Measurements from ENCODE around the gene ABL1.

Gene ABL1

DNA sequence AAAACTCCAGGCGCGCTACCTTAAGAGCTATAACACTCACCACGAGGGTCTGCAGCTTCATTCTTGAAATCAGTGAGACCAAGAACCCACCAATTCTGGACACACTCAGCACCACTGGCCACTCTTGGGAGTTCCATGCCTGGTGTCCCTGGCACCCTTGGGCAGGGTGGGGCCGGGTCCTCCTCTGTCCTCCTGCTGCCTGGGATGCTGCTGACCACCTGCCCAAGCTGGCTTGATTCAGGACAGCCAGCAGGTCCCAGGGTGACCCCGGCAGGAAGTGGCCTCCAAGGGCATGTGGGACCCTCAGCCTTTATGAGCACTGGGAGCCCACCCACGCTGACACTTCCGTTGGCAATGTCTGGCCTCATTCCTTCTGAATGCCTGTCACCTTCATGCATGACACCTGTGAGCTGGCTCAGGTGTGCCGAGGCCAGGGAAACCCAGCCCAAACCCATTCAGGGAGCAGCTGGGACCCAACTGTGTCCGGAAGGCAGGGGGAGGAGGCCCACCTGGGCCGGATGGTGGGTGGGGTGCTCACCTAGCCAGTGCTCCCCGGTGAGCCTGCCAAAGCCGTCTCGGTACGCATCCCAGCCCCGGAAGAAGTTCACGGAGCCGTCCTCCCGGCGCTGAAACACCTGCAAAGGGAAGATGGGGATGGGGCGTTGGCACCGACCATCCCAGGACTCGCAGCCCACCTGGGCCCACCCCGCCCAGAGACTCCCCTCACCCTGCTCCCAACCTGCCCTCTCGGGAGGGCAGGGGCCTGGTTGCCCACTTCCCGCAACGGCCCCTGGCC is 76.4 kb downstream of the ABL1 start:
- no peaks in the 10 kb centered on the region for H3K9me3 ChIP-seq (ENCODE audit: insufficient read depth, low read length, severe bottlenecking)
- ATAC-seq (ENCODE audit: insufficient read depth, low read depth) (no peak), DNase-seq (no peak)
- no peak overlapping the region for H3K4me2 ChIP-seq (ENCODE audit: insufficient read depth, low read length)
- H3K79me2 ChIP-seq (ENCODE audit: insufficient read depth, low read length), result no peaks in the 10 kb centered on the region
- no peak overlapping the region for H2AFZ ChIP-seq (ENCODE audit: low read depth, low read length)
- H4K20me1 ChIP-seq (ENCODE audit: insufficient read depth, low read length), result no peaks in the 10 kb centered on the region
- no peak overlapping the region for H3K9ac ChIP-seq (ENCODE audit: low read depth, low read length)
- H3K36me3 ChIP-seq (ENCODE audit: insufficient read depth, low read length), result no peaks in the 10 kb centered on the region
- no peak overlapping the region for H3K27ac ChIP-seq (ENCODE audit: low read length)
- H3K27me3 ChIP-seq (ENCODE audit: insufficient read depth, low read length, poor library complexity), result no peaks in the 10 kb centered on the region
- no peak for TF ChIP-seq EZH2 (IDR thresholded peaks at IDR 0.05; ENCODE audit: borderline replicate concordance, low read depth, low read length, severe bottlenecking)
- TF ChIP-seq, protein P1, sequence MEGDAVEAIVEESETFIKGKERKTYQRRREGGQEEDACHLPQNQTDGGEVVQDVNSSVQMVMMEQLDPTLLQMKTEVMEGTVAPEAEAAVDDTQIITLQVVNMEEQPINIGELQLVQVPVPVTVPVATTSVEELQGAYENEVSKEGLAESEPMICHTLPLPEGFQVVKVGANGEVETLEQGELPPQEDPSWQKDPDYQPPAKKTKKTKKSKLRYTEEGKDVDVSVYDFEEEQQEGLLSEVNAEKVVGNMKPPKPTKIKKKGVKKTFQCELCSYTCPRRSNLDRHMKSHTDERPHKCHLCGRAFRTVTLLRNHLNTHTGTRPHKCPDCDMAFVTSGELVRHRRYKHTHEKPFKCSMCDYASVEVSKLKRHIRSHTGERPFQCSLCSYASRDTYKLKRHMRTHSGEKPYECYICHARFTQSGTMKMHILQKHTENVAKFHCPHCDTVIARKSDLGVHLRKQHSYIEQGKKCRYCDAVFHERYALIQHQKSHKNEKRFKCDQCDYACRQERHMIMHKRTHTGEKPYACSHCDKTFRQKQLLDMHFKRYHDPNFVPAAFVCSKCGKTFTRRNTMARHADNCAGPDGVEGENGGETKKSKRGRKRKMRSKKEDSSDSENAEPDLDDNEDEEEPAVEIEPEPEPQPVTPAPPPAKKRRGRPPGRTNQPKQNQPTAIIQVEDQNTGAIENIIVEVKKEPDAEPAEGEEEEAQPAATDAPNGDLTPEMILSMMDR (IDR thresholded peaks at IDR 0.05; ENCODE audit: borderline replicate concordance, extremely low read depth, low read length, poor library complexity, severe bottlenecking), result no peak
- no peak overlapping the region for H3K4me3 ChIP-seq (ENCODE audit: low read depth in 1 of 2, low read length in 2 of 2)
- H3K4me1 ChIP-seq (ENCODE audit: insufficient read depth, low read length), result no peaks in the 10 kb centered on the region

DNA sequence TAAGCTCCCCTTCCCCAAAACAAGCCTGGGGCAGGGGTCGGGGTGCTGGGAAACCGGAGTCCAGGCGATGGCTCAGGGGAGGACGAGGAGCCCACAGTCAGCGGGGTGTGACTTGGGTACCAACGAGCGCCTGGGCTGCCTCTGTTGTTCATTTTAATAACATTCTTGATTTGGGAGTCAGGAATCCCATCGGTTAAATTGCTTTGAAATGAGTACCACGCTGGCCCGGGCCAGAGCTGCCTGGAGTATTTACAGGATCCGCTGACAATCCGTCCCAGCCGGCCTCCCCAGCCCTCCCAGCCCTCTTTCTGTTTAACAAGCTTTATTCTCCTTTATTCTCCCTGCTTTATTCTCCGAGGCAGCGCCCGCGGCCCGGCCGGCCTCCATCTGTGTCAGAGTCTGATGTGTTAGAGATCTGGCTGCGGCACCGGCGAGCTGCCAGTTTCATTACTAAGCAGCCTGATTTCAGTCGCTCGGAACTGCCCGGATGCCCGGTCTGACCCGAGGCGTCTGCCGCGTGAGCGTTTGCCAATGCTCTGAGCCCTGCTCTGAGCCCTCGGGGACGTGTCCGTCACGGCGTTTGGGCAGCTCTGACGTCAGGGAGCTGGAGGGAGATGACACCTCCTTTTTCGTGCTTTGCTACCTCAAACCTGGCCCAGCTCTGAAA is 78.0 kb downstream of the ABL1 start:
- ATAC-seq (ENCODE audit: insufficient read depth, low read depth), result no peak
- Histone ChIP-seq H3K4me2 (ENCODE audit: insufficient read depth, low read length) (no peak overlapping the region), H3K27ac (ENCODE audit: low read length) (no peak overlapping the region), H3K4me3 (ENCODE audit: low read depth in 1 of 2, low read length in 2 of 2) (no peak overlapping the region), H3K27me3 (ENCODE audit: insufficient read depth, low read length, poor library complexity) (no peaks in the 10 kb centered on the region), H2AFZ (ENCODE audit: low read depth, low read length) (no peak overlapping the region), H3K79me2 (ENCODE audit: insufficient read depth, low read length) (no peaks in the 10 kb centered on the region), H3K9ac (ENCODE audit: low read depth, low read length) (no peak overlapping the region), H3K9me3 (ENCODE audit: insufficient read depth, low read length, severe bottlenecking) (no peaks in the 10 kb centered on the region), H3K4me1 (ENCODE audit: insufficient read depth, low read length) (no peaks in the 10 kb centered on the region), H4K20me1 (ENCODE audit: insufficient read depth, low read length) (no peaks in the 10 kb centered on the region), H3K36me3 (ENCODE audit: insufficient read depth, low read length) (no peaks in the 10 kb centered on the region)
- TF ChIP-seq, protein P1 (IDR thresholded peaks at IDR 0.05; ENCODE audit: borderline replicate concordance, extremely low read depth, low read length, poor library complexity, severe bottlenecking), result no peak
- TF ChIP-seq EZH2 (IDR thresholded peaks at IDR 0.05; ENCODE audit: borderline replicate concordance, low read depth, low read length, severe bottlenecking), result no peak
- no peak for DNase-seq

DNA sequence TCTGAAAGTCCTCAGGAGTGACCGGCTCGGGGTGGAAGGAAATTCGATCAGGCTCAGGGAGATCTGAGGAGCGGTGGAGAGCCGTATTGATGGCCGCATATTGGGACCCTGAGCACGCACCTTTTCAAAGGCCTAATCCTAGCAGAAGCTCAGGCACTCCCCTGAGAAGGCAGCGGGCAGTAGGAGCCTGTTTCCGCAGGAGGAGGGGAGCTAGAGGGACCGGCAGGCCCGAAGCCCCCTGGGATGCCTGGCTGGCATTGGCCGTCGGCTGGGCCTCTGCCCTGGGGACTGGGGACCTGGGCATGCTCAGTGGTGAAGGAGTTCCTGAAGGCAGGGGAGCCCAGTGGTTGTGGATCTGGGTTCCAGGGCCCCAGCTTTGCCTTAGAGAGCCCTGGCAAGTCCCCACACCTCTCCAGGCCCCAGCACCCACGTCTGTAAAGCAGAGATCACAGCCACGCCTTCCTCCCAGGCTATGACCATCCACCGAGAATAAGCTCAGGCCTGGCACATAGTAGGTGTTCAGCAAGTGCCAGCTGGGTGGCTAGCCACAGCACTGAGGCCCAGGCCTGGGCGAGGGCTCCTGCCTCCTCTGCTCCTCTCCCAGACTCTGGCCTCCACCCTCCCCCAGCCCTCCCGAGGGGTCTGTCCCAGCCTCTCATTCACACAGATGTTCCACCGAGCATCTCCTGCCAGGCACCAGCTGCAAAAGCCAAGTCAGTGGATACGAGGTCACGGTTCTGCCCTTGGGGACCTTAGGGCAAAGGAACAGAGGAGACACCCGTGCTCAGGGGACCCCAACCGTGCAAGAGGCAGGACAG is 78.8 kb downstream of the ABL1 start:
- H3K4me3 ChIP-seq (ENCODE audit: low read depth in 1 of 2, low read length in 2 of 2), result no peak overlapping the region
- ATAC-seq (ENCODE audit: insufficient read depth, low read depth) (no peak), DNase-seq (no peak)
- no peaks in the 10 kb centered on the region for H4K20me1 ChIP-seq (ENCODE audit: insufficient read depth, low read length)
- H3K79me2 ChIP-seq (ENCODE audit: insufficient read depth, low read length), result no peaks in the 10 kb centered on the region
- H3K27ac ChIP-seq (ENCODE audit: low read length), result no peak overlapping the region
- no peak overlapping the region for H2AFZ ChIP-seq (ENCODE audit: low read depth, low read length)
- no peaks in the 10 kb centered on the region for H3K27me3 ChIP-seq (ENCODE audit: insufficient read depth, low read length, poor library complexity)
- no peaks in the 10 kb centered on the region for H3K4me1 ChIP-seq (ENCODE audit: insufficient read depth, low read length)
- TF ChIP-seq EZH2 (IDR thresholded peaks at IDR 0.05; ENCODE audit: borderline replicate concordance, low read depth, low read length, severe bottlenecking), result no peak
- TF ChIP-seq, protein P1 (IDR thresholded peaks at IDR 0.05; ENCODE audit: borderline replicate concordance, extremely low read depth, low read length, poor library complexity, severe bottlenecking), result no peak
- no peak overlapping the region for H3K9ac ChIP-seq (ENCODE audit: low read depth, low read length)
- no peaks in the 10 kb centered on the region for H3K9me3 ChIP-seq (ENCODE audit: insufficient read depth, low read length, severe bottlenecking)
- H3K36me3 ChIP-seq (ENCODE audit: insufficient read depth, low read length), result no peaks in the 10 kb centered on the region
- no peak overlapping the region for H3K4me2 ChIP-seq (ENCODE audit: insufficient read depth, low read length)
